ENCODE results near the gene RSRC1.

- TF ChIP-seq, protein P1, sequence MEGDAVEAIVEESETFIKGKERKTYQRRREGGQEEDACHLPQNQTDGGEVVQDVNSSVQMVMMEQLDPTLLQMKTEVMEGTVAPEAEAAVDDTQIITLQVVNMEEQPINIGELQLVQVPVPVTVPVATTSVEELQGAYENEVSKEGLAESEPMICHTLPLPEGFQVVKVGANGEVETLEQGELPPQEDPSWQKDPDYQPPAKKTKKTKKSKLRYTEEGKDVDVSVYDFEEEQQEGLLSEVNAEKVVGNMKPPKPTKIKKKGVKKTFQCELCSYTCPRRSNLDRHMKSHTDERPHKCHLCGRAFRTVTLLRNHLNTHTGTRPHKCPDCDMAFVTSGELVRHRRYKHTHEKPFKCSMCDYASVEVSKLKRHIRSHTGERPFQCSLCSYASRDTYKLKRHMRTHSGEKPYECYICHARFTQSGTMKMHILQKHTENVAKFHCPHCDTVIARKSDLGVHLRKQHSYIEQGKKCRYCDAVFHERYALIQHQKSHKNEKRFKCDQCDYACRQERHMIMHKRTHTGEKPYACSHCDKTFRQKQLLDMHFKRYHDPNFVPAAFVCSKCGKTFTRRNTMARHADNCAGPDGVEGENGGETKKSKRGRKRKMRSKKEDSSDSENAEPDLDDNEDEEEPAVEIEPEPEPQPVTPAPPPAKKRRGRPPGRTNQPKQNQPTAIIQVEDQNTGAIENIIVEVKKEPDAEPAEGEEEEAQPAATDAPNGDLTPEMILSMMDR (IDR thresholded peaks at IDR 0.05; ENCODE audit: borderline replicate concordance, extremely low read depth, low read length, poor library complexity, severe bottlenecking), result no peak
- TF ChIP-seq EZH2 (IDR thresholded peaks at IDR 0.05; ENCODE audit: borderline replicate concordance, low read depth, low read length, severe bottlenecking), result no peak
Observed at GRCh38 chr3:158140396-158140795, 30.5 kb downstream of the RSRC1 start.
